Upper lobe of left lung (tissue), 6 donors: ENCODE measurements around the gene BMPR2. TPM values are rescaled to one million over a fixed set of nuclear protein-coding genes. Genes with fewer than 3 reads are reported as not detected.
"Not testable (repeated sequence)": the region's sequence is repeated elsewhere in the genome, so short reads cannot be mapped to it uniquely, and the experiment has no call there.

Experiments
- ATAC-seq, 2 donors: fragments of 200-7000 bp; cut with Tn5 transposase; one replicate each; pipeline ENCODE4 v1.9.1; 2022; ENCODE audit warnings: mild to moderate bottlenecking in 2 of 2, moderate library complexity in 2 of 2; ENCODE audit not compliant: low FRiP score in 2 of 2
- DNase-seq, 2 donors: peaks; one replicate each; pipeline ENCODE4 v3.0.0-alpha.2; 2019 to 2020
- H3K27ac ChIP-seq, 4 donors: fragments of 200-600 bp; sonication (generic); one replicate each; pipeline ENCODE4 v1.5.1; 2016 to 2019
- H3K27me3 ChIP-seq, 4 donors: fragments of 200-600 bp; sonication (generic); one replicate each; pipeline ENCODE4 v1.5.1; 2017 to 2019
- H3K36me3 ChIP-seq, 4 donors: fragments of 200-600 bp; sonication (generic); one replicate each; pipeline ENCODE4 v1.5.1; 2016 to 2019
- H3K4me1 ChIP-seq, 4 donors: fragments of 200-600 bp; sonication (generic); one replicate each; pipeline ENCODE4 v1.5.1; 2018 to 2019
- H3K4me3 ChIP-seq, 4 donors: fragments of 200-600 bp; sonication (generic); one replicate each; pipeline ENCODE4 v1.5.1; 2017 to 2019; ENCODE audit warnings: mild to moderate bottlenecking in 2 of 4, moderate library complexity in 1 of 4
- H3K9me3 ChIP-seq, 4 donors: fragments of 200-600 bp; sonication (generic); one replicate each; pipeline ENCODE4 v1.5.1; 2018 to 2019
- CTCF ChIP-seq, 6 experiments: fragments of 450-650 bp in 4 of 6; fragments of 200-600 bp in 2 of 6; sonication (generic) in 2 of 6; IDR thresholded peaks; one replicate each; pipeline ENCODE4 v1.5.1; 2016 to 2019; ENCODE audit warnings: antibody characterized with exemption in 6 of 6
- EP300 ChIP-seq, 4 donors: sonication (generic); formaldehyde crosslinking; IDR thresholded peaks; one replicate each; pipeline ENCODE4 v1.5.1; 2017; ENCODE audit warnings: antibody characterized with exemption in 4 of 4, control low read depth in 2 of 4
- POLR2A ChIP-seq, 4 donors: fragments of 450-650 bp; IDR thresholded peaks; one replicate each; pipeline ENCODE4 v1.5.1; 2016 to 2017; ENCODE audit warnings: antibody characterized with exemption in 4 of 4, mild to moderate bottlenecking in 2 of 4
- POLR2AphosphoS5 ChIP-seq, 2 donors: sonication (generic); formaldehyde crosslinking; IDR thresholded peaks; one replicate each; pipeline ENCODE4 v1.5.1; 2017; ENCODE audit warnings: antibody characterized with exemption in 2 of 2
- WGBS, 2 donors: methylation state at CpG; one replicate each; pipeline ENCODE4 v1.1.5; 2017 to 2018; 5-methylcytosine and 5-hydroxymethylcytosine counted together
- total RNA-seq, 6 donors: library from RNA; depleted of rRNA in 4 of 6; stranded (reverse); fragments of >200 nt in 4 of 6; gene quantifications; one replicate each; pipeline versions ENCODE4 v1.1.0 to v1.2.1, GENCODE V29; 2016 to 2021
- donor health status: DM: no; HTN: no; CAD: no; lungs with moderate emphysema.
- donor health status: DM: no; HTN: yes; CAD: no; lungs with severe emphysema.

Gene BMPR2
- total RNA-seq, 6 donors from 2014 or later: 23.0 to 133 (median 77.2) TPM

GRCh38 chr2:202560200-202560599 is 184.1 kb downstream of the BMPR2 start:
- DNase-seq (no peak), ATAC-seq (no peak)
- H3K9me3 ChIP-seq: no peaks in the 10 kb centered on the region
- H3K27ac ChIP-seq: no peak overlapping the region
- no peaks in the 10 kb centered on the region for H3K27me3 ChIP-seq
- H3K36me3 ChIP-seq: peaks cover 3 to 74% (median 36%) of the 10 kb centered on the region in 4 donors
- WGBS, 2 donors: 51 to 65% methylated on average over 1 of the region's 1 CpG
- no peak overlapping the region for H3K4me3 ChIP-seq
- TF ChIP-seq POLR2A (IDR thresholded peaks at IDR 0.05): no peak
- TF ChIP-seq EP300 (IDR thresholded peaks at IDR 0.05): no peak
- TF ChIP-seq POLR2AphosphoS5 (IDR thresholded peaks at IDR 0.05): no peak
- TF ChIP-seq CTCF (IDR thresholded peaks at IDR 0.05): no peak
- H3K4me1 ChIP-seq: no peaks in the 10 kb centered on the region

DNA sequence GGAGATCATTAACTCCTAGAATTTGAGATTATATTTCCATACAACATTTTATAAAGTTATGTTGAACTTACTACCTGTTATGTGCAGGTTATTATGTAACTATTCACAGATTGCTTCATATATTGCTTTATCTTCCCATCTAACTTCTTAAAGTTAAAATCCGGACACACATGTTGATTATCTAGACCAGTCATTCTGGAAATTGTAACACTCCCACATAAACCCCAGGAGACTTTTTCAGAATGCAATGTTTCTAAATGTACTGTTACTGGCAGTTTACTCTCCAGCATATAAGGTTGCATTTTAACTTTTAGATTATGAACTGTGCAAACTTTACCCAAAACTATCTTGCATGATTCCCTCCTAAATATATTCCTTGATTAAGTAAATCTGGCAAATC is 188.1 kb downstream of the BMPR2 start:
- TF ChIP-seq CTCF (IDR thresholded peaks at IDR 0.05) (no peak), EP300 (IDR thresholded peaks at IDR 0.05) (no peak), POLR2A (IDR thresholded peaks at IDR 0.05) (no peak), POLR2AphosphoS5 (IDR thresholded peaks at IDR 0.05) (no peak)
- Histone ChIP-seq H3K9me3 (no peaks in the 10 kb centered on the region), H3K27ac (no peak overlapping the region), H3K27me3 (no peaks in the 10 kb centered on the region), H3K36me3 (peaks cover 0 to 34% (median 9%) of the 10 kb centered on the region in 4 donors), H3K4me3 (no peak overlapping the region), H3K4me1 (no peaks in the 10 kb centered on the region)
- no peak for ATAC-seq
- 47 to 65% methylated on average over 1 of the region's 1 CpG for WGBS, 2 donors
- no peak for DNase-seq

DNA sequence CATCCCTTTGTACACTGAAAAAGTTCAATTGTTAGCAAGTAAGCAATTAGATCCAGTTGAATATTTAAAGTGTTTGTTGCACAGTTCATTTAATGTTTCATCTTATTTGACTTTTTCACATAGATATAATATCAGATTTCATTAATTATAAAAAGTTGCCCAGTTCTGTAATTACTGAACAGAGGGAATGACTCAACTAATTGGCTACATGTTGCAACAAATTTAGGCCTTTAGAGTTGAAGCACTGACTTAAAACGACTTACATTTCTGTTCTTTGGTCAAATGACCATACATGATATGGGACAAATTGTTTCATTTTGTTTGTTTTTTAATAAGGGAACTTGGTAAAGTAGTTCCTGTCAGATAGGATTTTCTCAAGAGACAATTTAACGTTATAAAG is 190.2 kb downstream of the BMPR2 start:
- DNase-seq (no peak), ATAC-seq (no peak)
- WGBS, 2 donors: 51 to 60% methylated on average over 2 of the region's 2 CpGs
- no peak for TF ChIP-seq POLR2A (IDR thresholded peaks at IDR 0.05)
- no peak for TF ChIP-seq CTCF (IDR thresholded peaks at IDR 0.05)
- TF ChIP-seq EP300 (IDR thresholded peaks at IDR 0.05): no peak
- TF ChIP-seq POLR2AphosphoS5 (IDR thresholded peaks at IDR 0.05): no peak
- peaks cover 0 to 15% (median 2%) of the 10 kb centered on the region in 4 donors for H3K36me3 ChIP-seq
- no peak overlapping the region for H3K4me3 ChIP-seq
- H3K27me3 ChIP-seq: no peaks in the 10 kb centered on the region
- no peak overlapping the region for H3K27ac ChIP-seq
- H3K9me3 ChIP-seq: no peaks in the 10 kb centered on the region
- no peaks in the 10 kb centered on the region for H3K4me1 ChIP-seq

DNA sequence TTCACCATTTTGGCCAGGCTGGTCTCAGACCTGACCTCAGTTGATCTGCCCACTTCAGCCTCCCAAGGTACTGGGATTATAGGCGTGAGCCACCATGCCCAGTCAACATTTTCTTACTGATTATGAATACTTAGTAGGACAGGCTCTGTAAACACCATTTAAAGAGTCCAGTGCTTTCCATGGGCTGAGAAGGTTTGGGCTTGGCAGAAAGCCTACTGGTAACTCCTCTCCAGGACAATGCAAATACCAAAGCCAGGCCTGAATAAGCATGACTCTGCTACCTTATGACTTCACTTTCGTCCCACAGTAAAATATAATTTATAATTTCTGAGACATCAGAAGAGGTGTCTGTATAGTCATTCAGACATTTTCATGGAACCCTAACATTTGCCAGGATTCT is 198.4 kb downstream of the BMPR2 start:
- Histone ChIP-seq H3K27me3 (no peaks in the 10 kb centered on the region), H3K27ac (no peak overlapping the region), H3K36me3 (no peaks in the 10 kb centered on the region), H3K4me1 (no peaks in the 10 kb centered on the region), H3K4me3 (no peak overlapping the region), H3K9me3 (no peaks in the 10 kb centered on the region)
- no peak for DNase-seq
- TF ChIP-seq POLR2AphosphoS5 (IDR thresholded peaks at IDR 0.05) (no peak), CTCF (IDR thresholded peaks at IDR 0.05) (no peak), POLR2A (IDR thresholded peaks at IDR 0.05) (no peak), EP300 (IDR thresholded peaks at IDR 0.05) (no peak)
- ATAC-seq: no peak
- WGBS, 2 donors: 36 to 63% methylated on average over 2 of the region's 2 CpGs

- H3K27ac ChIP-seq, H3K27me3 ChIP-seq, H3K4me1 ChIP-seq, H3K36me3 ChIP-seq, H3K9me3 ChIP-seq, DNase-seq, ATAC-seq, H3K4me3 ChIP-seq: not testable (repeated sequence)
- 96 to 100% methylated on average over 5 of the region's 5 CpGs for WGBS, 2 donors
Observed at GRCh38 chr2:202575194-202575593, 199.1 kb downstream of the BMPR2 start.
